ENCODE data around the gene MARCHF11.

The MARCHF11 gene, protein sequence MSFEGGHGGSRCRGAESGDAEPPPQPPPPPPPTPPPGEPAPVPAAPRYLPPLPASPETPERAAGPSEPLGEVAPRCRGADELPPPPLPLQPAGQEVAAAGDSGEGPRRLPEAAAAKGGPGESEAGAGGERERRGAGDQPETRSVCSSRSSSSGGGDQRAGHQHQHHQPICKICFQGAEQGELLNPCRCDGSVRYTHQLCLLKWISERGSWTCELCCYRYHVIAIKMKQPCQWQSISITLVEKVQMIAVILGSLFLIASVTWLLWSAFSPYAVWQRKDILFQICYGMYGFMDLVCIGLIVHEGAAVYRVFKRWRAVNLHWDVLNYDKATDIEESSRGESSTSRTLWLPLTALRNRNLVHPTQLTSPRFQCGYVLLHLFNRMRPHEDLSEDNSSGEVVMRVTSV

DNA sequence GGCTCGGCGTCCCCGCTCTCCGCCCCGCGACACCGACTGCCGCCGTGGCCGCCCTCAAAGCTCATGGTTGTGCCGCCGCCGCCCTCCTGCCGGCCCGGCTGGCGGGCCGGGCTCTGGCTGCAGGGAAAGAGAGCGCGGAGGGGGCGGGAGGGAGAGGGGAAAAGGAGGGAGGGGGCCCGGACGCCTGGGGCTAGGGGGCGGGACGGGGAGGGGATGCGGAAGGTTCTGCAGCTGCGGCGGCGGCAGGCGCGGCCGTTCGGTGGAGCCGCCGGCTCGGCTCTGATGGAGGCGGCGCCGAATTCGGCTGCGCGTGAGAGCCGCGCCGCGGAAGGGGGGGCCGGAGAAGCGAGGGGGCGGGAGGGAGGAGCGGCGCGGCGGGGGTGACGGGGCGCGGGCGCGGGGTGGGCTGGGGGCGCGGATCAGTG lies at the start of gene MARCHF11:
Gene MARCHF11 (minus strand): TSS at position 281 of the 425 bp plus-strand sequence. CDS start 216 bp downstream, at position 65.
- peak in 1 of 2 experiments; percentile 52 for DNase-seq

DNA sequence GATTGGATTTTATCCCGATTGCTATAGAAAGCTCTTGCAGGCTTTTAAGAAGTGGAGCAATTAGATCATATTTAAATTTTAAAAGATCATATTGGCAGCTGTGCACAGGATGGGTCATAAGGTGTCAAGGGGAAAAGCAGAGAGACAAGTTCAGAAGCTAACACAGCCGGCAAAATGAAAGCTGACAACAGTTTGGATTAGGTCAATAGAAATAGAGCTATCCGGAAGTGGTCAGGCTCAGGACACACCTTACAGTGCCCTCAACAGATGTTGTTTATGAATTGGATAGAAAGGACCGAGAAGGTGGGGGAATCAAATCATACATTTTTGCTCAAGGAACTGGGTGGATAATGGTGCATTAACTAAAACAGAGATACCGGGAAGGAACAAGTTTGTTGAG lies 46.3 kb upstream of the MARCHF11 start:
- no peak for DNase-seq

DNA sequence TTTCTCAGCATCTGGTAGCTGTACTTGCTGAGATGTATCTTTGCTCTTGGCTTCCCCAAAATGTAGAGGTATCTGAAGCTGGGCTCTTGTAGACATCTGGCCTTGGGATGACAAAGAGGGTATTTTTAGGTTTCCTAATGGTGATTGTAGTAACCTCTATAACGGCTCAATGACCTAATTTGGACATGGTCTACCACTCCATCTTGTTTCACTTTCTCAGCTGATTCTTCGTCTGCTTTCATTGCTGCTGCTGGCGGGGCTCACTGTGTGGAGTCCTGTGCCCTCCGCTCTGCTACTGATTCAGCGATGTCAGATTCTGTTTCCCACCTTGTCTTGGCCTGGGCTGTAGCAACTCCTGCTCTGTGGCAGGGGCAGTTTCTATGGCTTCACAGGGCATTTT lies 12.7 kb upstream of the MARCHF11 start:
- DNase-seq, result no peak

DNA sequence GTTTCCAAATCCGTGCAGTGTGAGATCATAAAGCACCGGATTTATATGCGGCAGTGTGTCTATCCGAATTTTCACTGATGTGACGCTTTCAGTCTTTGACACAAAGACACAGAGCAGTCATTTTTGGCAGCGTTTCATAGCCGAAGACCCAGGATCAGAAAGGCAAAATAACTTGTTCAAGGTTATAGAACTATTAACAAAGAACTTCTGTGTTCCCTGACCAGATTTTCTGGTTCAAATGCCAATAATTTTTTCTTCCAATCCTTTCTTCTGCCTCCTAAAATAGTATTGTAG lies 1.1 kb upstream of the MARCHF11 start:
- no peak for DNase-seq

DNA sequence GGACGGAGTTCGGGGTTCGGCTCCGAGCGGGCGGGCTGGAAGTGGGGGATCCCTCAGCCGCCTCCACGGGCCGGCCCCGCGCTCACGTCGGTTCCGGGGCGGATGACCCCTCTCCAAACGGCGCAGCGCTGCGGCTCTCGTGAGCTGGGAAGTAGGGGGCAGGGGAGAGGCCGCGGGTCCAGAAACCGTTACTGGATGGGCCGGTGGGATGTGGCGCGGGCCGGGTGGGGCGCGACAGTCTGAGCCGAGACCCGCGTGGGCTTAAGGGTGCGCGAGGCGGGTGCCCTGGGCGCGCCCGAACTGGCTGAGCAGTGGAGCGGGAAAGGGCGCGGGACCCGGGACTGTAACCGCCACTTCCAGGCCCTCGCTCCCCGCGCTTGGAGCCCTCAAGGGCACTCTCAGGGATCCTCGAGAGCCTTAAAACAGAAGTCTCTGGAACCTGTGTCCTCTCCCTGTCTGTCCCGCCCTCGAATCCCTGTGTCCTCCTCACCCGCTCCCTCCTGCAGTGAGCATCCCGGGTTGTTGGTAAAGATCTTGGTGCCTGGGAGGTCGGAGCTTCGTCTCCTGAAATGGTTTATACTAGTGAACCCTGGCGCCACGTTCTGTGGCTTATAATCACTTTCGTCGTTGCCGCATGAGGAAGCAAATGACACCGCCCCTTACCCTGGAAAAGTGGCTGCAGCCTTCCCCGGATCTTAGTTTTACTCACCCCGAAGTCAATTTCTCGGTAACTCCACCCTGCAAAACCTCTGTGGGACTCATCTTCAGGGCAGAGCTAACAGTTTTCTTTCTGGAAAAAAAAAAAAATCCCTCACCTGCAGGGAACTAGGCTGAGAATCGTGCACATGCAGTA lies 571 bp upstream of the MARCHF11 start:
- DNase-seq, result peak in 1 of 2 experiments; percentile 13

DNA sequence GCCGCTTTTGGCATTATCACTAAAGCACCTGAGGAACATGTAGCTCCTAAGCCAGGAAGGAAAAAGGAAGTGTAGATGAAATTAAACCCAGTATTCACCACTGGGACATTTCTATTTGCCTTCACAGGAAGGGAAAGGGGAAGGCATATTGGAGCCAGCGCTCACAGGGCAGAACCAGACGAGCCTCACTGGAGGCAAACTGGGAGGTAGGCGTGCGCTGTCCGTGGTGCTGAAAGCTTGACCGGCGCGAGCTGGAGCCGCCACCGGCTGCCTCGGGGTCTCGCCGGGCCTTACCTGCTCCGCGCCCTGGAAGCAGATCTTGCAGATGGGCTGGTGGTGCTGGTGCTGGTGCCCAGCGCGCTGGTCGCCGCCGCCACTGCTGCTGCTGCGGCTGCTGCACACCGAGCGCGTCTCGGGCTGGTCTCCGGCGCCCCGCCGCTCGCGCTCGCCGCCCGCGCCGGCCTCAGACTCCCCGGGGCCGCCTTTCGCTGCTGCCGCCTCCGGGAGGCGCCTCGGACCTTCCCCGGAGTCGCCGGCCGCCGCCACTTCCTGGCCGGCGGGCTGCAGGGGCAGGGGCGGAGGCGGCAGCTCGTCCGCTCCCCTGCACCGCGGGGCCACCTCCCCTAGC lies 732 bp downstream of the MARCHF11 start:
- DNase-seq, result peak in 1 of 2 experiments; percentile 71

DNA sequence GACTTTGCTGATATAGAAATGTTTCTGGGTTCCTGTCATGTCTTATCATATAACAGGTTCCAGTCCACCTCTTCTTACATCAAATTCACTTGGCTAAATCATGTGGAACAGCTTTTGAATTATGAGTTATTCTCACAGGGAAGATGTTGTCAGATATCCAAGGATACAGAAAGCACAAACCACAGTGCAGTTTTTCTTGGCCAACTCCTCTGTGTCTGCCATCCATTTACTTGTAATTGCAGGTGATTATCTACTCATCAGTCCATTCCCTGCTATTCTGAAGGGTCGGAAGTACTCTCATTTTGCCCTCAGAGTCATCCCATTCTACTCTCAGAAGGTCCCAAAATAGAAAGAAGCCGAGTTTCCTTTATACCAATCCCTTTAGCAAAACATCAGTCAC lies 10.0 kb downstream of the MARCHF11 start:
- DNase-seq, result no peak

DNA sequence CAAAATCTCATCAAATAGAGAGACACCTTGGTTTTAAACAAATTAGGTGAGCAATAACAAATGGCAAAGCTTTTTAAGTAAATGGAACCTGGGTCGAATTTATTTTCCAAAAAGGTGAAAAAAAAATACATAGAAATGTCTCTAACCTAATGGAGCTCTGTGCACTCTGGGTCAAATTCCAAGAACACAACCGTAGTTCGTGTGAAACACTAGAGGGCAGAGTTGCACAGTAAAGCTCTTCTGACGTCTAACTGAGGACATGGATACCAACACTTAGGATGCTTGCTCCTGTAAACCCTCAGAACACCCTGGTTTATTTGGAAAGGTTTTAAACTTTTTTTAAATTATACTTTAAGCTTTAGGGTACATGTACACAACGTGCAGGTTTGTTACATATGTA lies 18.9 kb downstream of the MARCHF11 start:
- peak; percentile 13 to 69 for DNase-seq

DNA sequence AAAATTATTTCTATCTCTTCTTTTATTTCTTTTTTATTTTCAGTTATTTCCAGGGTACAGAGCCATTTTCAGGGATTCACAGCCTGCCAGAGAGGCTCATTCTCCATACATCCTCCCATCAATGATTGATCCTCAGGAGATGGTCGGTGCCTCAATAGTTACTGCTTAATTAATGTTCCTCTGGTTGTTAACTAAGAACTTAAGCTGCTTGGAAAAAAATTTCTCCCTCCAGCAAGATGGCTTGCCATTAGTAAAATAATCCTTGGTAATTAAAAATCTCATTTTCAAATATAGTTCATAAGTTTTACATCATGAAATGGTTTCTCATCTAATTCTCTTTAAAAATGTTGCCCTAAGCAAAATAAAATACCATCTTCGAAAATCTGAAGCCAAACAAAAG lies 20.0 kb downstream of the MARCHF11 start:
- DNase-seq, result no peak

DNA sequence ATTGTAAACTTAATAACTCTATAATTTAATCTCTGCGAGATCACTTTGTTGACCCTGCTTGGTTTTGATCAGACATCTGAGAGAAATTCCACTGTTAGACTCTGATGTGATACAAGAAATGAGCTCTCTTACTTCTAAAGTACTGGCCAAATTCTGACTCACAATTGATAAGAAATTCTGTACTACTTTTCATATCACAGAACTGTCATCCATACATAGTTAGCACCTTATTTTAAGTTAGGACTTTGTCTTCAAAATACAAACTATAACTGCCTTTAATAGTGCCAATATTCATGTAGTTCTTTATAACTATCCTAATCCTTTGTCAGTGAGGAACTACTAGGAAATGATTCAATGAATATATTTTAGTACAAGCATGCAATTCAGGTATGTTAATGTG lies 23.4 kb downstream of the MARCHF11 start:
- no peak for DNase-seq

DNA sequence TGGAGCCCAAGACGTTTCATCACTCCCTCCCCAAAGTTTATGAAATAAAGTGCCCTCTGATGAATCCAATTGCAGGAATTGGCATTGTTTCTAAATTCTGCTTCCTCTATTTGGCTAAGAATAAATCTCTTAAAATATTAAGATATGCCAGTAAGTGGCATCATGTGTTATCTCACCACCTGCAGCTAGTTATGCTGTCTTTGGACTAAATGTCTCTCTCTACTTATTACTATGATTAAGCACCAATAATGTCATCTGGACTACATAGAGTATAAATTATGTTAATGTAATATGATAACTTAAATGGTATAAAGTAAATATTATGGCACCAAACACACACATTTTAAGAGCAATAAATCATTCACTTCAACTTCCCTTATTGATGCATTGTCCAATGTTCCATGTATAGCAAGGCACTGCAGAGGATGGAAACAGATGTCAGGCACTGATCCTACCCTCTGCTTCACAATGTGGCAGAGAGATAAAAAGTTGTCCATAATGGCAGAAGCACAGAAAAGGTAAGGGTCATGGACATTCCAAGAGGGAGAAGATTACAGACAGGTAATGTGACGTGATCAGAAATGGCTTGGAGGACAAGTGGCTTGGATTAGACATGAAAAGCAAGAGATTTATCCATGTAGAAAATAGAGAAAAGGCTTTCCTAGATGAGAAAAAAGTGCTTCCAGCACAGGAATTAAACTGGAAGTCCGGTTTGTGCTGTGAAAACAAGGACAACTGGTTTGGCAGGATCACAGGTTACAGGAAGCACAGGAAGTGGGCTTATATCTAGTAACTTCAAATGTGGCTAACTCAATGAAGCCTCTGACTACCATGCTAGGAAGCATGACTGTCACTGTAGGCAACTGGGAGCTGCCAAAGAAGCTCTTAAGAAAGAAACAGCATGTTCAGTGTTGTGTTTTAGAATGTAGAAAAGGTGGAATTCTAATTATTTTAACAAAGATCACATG lies 26.7 kb downstream of the MARCHF11 start:
- DNase-seq, result no peak

DNA sequence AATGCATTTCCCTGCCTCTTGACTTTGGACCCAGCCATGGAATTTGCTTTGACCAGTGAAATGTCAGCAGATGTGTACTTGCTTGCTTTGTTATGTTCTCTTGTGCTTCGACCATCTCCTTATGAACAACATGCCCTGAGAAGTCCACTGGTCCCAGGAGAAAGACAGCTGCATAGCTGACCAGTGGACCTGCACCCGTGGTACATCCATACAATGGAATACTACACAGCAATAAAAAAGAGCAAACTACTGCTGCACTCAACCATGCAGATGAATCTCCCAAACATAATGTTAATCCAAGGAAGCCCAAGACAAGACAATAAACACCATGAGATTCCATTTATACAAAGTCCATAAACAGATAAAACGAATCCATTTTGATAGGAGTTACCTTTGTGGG lies 30.0 kb downstream of the MARCHF11 start:
- DNase-seq, result no peak

DNA sequence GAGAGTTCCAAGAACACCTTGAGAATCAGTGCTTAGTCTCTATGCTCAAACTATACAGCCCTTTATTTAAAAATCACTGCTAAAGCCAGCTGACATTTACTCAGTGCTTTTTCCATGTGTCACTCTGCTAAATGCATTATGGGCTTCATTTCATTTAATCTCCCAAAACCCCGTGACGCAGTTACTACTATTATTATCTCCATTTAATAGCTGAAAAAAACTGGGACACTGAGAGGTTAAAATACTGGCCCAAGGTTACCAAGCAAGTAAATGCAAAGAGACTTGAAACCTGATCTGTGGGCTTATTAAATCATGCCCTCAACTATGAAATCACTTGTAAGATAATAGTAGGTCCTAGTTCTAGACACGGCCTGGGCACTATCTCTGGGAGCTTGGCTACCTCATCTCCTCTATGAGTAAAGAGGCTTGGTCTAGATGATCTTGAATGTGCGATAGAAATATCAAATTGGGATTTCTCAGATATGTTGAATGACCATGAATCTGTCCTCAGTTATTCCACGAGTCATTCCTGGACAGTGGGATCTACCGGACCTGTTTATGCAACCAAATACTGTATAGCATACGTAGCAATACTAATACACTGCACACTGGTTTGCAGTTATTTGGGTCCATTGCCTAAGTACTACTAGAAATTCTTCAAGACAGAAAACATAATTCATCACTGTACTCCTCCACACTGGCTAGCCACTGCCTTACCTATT lies 32.3 kb downstream of the MARCHF11 start:
- DNase-seq, result no peak

DNA sequence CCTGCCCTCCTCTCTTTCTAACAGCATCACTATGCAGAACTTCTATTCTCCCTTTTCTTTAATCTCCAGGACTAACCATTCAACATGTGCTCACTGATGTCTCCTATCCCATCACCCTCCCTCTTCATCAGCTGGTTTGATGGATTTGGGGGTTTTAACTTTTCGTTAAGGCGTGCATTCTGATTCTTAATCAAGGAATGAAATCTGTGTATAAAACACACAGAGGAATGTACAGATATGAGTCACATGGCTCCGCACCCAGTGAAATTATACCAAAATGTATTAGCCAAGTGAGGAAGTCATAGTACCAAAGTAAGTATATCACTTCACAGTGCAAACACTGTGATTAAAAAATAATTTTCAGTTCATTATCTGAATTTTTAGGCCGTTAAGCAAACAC lies 35.2 kb downstream of the MARCHF11 start:
- no peak for DNase-seq

DNA sequence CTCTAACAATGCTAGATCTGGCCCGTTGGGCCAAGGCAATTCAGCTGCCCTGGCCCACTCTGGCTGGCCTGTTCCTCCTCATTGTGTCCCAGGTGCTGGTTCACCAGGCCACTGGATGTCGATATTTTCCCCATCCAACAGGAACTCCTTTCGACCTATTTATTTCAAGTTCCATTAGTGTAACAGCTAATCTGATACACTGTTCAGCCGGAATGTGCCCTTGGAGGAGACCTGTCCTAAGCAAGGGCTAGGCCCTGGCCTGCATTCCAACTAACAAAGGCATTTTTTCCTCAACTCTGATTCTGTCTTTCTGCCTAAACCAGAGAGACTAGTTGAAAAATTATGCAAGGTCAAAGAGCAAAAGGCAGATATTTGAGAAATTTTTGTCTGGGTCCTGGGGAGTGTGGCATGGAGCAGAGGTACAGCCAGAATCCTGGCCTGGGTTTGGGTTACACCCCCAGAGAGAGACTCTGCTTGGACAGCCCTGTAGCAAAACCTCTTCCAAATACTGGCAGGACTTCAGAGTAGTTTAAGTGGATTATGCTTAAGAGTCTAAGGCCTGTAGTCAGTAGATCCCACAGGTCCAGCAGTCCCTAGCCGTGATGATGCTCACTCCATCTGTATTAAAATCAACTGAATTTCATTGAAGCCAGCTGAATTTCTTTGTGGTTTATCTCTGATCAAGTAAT lies 36.1 kb downstream of the MARCHF11 start:
- no peak for DNase-seq

DNA sequence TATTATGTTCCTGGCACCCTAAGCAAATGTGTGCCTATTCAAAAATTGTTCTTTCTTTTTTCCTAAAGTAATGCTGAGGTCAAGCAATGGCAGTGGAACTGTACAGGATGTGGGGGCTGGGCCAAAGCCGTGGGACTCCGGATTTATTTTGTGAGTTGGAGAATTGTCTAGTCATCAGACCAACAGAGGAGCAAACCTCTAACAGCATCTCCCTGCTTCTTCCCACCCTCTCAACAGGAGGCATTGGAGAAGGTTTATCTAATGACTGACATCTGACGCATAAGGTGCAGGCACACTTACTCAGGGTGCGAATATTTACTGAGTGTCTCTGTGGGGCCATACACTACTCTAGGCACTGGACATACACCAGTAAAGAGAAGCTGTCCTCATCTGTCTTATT lies 38.6 kb downstream of the MARCHF11 start:
- no peak for DNase-seq

DNA sequence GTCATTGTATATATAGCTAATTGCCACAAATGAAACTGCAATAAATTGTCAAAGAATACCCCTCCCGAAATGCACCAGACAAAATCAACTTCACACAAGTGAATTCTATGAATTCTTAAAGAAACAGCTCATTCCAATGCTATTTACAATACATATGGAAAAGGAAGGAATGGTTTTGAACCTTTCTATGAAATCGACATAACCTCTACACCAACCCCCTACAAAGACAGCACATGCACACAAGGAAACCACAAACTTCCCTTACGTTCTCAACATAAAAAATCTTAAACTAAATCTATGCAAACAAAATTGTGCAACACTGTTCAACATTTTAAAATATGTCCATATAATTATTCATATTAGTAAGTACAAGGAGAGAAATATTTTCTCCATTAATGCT lies 39.2 kb downstream of the MARCHF11 start:
- no peak for DNase-seq

DNA sequence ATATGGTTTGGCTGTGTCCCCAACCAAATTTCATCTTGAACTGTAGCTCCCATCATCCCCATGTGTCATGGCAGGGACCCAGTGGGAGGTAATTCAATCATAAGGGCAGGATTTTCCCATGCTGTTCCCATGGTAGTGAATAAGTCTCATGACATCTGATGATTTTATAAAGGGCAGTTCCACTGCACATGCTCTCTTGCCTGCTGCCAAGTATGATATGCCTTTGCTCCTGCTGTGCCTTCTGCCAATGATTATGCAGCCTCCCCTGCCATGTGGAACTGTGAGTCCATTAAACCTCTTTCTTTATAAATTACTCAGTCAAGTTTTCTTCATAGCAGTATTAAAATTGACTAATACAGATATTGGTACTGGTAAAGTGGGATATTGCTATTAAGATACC lies 42.4 kb downstream of the MARCHF11 start:
- no peak for DNase-seq

DNA sequence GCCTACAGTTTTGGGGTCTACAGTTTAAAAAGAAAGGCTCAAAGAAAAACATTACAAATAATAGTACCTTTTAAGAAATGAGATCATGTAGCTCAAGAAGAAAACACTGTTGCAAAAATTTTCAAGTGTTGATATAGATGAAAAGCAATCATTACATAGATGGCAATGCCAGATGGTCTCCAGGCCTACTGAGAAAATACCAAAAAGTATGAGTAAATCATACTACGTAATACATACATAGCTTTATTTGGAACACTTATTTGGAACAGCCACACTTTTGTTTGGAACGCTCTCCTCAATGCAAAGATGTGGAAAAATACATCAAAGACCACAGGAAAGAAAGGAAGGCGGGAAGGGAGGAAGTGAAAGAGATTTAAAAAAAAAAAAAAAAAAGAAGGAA lies 44.1 kb downstream of the MARCHF11 start:
- no peak for DNase-seq

DNA sequence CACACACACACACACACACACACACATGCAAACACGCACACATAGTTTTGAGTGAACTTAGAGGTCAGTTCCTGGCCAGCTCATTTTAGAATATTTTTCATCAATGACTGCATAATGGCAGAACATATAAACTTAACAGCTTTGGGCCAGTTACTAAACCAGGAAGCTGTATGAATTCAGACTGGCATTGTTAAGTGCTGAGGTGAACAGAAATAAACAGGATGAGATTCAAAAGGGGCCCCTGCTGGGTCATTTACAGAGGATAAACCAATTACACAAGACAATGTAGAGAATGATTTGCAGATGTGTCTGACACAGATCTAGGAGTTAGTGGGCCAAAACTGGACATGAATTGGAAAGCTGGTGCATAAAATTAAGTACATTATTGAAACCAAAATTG lies 44.6 kb downstream of the MARCHF11 start:
- DNase-seq, result no peak

DNA sequence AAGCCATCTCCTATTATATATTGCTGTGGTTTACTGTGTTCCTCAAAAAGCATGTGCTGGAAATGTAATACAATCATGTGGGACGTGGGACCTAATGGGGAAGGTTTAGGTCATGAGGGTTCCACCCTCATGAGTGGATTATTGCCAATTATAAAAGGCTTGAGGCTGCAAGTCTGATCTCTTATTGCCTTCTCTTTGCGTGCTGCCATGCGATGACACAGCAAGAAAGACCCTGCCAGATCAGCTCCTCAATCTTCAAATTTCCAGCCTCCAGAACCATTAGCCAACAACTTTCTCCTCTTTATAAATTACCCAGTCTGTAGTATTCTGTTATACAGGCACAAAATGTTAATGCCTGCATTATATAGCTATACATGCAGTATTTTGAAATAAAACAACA lies 45.4 kb downstream of the MARCHF11 start:
- DNase-seq, result no peak

Data from NCI-H526 (cell line).